NCI-H128 (cell line): ENCODE results near the gene PTPRR.

ENCODE experiments used
- DNase-seq: peaks from one replicate; lab custom pipeline; 2025; ENCODE audit not compliant: unreplicated experiment; lab: John Stamatoyannopoulos, UW

PTPRR gene, protein sequence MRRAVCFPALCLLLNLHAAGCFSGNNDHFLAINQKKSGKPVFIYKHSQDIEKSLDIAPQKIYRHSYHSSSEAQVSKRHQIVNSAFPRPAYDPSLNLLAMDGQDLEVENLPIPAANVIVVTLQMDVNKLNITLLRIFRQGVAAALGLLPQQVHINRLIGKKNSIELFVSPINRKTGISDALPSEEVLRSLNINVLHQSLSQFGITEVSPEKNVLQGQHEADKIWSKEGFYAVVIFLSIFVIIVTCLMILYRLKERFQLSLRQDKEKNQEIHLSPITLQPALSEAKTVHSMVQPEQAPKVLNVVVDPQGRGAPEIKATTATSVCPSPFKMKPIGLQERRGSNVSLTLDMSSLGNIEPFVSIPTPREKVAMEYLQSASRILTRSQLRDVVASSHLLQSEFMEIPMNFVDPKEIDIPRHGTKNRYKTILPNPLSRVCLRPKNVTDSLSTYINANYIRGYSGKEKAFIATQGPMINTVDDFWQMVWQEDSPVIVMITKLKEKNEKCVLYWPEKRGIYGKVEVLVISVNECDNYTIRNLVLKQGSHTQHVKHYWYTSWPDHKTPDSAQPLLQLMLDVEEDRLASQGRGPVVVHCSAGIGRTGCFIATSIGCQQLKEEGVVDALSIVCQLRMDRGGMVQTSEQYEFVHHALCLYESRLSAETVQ

DNA sequence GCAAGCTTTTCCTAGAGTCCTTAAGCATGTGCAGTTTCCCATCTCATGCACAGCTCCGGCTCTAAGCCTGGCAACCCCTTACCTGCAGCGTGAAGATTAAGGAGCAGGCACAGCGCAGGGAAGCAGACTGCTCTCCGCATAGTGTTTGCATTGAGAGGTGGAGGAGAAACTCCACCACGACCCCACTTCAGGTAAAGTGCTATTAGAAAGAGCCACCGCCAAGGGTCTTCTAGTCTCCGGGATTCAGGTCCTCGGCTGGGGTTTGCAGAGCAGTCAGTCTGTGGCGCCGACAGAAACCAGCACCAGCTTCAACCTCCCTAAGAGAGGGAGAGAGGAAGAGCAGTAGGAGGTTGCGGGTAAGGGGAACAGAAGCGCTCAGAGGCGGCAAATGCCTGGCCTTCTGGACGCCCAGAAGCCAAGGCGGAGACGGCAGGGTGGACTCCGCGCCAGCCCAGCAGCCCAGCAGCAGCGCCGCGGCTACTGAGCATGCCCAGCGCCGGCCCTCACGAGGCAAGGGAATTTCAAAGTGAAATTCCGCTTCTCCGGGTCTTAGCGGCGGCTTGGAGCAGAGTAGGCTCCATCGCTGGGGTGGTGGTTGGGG, at the start of gene PTPRR:
PTPRR (minus strand) TSS at position 488 of the 601 bp plus-strand sequence; CDS start at position 140, 348 bp downstream.
- no peak for DNase-seq

DNA sequence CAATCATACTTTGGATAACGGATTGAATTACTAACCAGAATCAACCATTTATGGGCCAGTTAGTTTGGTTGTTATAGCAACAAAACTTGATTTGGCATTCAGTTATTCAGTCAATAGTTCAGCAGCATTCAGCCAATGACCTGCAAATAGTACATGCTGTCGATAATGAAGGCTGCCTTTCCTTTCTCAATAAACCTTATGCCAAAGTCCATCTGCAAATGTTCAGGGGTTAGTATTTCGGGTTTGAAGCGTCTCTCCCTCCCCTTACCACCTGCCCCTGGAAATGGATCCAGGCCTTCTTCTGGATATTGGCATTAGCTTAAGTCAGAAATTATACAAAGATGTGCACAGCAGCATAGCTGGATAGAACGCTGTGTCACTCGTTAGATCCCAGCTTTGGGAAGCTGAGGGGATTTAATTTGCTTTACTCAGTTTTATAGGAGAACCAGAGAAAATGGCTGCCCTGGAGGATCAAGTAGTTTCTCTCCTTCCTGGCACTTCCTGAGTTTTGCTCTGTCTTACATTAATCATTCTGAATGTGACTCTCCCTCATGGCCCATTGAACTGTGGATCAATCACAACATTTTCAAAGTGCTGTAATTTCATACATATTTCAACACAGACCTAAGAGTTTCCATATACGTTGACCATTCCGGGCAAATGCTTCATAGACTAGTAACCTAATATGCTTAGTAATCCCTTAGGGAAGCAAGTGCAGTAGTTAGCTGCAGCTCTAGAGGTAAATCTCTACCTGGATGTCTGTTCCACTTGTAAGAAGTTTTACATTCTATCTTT, 46.7 kb upstream of the PTPRR start:
- no peak for DNase-seq

DNA sequence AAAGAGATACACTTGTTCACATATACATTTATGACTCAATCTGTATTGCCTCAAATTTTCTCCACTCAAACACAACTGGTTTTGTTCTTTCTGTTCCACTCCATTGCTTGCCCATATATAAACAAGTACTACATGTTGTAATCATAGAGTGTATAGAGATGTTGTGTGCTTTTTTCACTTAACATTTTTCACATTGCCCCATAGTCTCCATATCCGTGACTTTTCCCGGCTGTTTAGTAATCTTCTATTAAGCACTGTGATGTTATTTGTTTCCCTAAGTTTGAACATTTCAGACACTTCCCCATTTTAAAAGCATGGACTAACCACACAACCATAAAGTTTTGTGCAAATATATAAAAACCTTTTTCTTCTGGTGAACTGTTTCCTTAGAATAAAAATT, 45.5 kb upstream of the PTPRR start:
- DNase-seq: no peak

DNA sequence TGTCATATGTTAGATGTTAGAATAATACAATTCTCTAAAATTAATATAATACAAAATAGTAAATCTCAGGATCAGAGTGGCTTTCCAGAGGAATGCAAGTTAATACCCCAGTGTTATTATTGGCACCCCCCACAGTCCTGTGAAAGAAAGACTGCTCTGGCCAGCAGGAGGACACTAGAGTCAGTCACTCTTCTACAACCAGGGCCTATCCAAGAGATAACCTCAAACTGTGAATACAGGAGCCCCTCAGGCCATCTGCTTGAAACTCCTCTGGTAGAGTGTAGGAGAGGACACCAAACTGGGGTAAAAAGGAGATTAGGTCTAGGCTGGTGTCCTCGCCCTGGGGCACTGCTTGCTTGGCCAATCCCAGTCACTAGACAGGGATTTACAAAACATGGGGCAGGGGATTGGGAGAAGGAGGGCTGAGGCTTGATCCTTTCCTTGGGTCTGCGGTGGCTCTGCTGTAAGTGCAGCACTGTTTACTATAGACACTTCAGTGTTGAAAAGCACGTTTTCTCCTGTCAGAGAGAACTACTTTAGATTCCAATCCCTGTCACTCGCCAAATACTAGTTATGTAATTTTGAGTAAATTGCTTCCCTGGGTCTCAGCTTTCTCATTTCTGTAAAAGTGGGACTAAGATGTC, 44.5 kb upstream of the PTPRR start:
- no peak for DNase-seq

DNA sequence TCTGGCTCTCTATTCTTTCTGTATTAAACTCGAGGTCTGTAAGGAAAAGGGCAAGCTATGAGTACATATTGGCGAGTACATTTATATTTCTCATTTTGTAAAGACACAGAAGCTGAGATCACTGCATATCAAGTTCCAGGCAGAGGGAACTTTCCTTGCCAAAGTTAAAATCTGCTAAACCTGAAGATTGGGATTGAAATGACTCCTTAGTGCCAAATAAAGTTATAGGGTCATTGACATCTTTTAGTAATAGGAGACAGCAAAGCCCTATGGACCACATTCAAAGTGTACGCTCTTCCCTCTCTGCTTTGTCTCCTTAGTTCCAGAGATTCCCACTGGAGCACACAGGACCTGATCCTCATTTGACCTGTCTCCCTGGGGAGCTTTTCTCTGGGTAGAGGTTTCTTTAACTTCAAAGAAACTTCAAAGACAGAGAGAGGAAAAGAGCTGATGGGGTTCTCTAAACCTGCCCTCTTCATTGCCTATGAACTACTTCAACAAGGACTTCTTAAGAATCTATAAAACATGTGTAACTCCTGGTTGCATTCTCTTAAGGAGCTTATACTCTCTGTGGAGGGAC, 42.6 kb upstream of the PTPRR start:
- DNase-seq: no peak

DNA sequence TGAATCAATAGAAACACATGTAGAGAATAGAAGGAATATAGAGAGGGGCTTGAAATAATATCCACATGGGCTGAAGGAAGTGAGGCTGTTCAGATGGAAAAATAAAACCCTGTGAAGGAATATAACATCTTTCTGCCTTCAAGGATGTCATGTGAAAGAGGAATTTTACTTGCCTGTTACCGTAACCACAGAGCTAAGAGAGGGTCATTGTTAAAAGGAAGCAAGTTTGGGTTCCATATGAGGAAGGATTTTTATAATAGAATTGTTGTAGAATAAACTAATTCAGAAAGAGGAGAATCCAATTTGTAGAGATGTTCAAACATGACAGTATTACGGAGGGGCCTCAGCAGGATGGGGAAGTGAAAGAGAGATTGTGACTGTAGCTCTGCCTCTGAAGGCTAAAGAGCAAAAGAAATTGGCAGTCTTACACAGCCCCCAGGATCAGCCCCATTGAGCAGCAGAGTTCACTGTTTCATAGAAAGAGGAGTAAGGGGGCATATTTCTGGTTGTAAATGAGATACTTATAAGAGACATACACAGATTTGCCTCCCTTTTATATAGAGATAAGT, 41.8 kb upstream of the PTPRR start:
- no peak for DNase-seq

DNA sequence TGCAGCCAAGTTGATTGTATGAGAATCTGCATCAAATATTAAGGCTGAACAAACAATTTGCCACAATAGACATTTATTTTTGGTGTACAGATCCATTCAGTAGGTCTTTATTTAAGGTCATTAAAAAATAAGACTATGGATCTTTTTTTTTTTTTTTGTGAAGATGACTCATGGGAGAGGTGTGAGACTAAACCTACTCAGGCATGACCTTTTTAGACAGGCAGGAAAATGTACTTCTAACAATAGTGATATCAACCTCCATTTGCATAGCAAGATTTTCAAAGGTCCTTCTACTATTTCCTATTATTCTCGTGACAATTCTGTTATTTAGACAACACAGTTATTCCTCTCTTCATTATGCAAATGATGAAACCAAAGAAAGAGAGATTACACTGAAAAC, 39.9 kb upstream of the PTPRR start:
- no peak for DNase-seq

DNA sequence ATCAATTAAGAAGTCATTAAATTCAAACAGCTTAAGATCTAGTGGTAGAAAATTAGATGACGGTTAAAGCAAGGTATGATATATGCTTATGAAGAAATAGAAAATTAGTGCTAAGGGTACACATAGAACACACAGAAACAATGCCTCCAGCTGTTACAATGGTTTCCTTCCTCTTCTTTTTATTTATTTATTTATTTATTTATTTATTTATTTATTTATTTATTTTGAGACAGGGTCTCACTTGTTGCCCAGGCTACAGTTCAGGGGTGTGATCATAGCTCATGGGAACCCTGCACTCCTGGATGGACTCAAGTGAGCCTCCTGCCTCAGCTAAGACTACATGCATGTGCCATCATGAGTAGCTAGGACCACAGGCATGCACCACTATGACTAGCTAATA, 34.9 kb upstream of the PTPRR start:
- DNase-seq: no peak

DNA sequence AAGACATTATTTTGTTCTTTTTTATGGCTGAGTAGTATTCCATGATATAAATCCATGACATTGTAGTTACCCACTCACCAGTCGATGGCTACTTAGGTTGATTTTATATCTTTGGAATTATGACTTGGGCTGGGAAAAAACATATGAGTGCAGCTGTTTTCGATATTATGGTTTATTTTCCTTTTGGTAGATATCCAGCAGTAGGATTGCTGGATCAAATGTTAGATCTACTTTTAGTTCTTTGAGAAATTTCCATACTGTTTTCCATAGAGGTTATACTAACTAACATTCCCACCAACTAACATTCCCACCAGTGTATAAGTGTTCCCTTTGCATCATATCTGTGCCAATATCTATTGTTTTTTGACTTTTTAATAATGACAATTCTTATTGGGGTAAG, 29.9 kb upstream of the PTPRR start:
- no peak for DNase-seq

DNA sequence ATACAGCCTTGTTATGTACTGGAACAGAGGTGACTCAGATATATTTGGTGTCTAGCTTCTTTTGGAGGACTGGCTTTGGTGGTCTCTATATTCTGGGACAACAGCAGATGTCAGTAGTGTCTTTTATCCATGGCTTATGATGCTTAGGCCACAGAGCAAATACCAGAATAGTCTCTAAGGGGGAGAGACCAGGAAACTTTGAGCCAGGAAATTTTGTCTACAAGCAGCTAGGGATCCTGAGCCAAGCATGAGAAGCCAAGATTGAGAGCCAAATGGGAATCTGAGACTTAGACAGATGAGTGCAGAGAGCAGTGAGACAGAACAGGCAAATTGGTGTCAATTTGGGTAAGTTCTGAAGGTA, 28.4 kb upstream of the PTPRR start:
- no peak for DNase-seq

DNA sequence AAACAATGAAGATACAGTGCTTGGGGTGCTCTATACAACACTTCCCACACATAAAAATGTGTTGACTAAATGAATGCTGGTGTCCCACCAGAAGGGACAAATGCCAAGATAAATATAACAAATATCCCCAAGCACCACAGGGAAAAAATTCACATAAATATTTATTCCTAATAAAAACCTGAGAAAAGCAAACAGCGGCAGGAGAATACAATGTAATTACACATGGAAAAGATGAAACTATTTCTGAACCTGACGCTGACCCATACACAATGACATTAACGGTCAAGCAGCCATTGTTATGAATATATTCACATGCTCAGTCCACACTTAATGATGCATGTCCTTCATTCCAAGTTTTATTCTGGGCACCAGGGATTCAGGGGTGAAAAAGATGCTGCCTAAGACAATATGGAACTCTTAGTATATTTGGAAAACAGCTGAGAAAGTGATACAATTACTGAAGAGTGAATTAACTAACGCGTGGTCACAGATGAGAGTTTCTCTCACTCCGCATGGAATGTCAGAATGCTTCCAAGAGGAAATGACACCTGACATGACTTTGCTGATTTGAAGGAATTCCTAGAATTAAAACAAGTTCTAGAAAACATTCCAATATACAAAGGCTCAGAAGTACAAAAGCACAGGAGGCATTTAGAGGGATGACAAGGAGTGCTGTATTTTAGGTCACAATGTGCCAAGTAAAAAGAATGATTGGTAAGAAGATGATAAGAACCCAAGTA, 27.9 kb upstream of the PTPRR start:
- no peak for DNase-seq

DNA sequence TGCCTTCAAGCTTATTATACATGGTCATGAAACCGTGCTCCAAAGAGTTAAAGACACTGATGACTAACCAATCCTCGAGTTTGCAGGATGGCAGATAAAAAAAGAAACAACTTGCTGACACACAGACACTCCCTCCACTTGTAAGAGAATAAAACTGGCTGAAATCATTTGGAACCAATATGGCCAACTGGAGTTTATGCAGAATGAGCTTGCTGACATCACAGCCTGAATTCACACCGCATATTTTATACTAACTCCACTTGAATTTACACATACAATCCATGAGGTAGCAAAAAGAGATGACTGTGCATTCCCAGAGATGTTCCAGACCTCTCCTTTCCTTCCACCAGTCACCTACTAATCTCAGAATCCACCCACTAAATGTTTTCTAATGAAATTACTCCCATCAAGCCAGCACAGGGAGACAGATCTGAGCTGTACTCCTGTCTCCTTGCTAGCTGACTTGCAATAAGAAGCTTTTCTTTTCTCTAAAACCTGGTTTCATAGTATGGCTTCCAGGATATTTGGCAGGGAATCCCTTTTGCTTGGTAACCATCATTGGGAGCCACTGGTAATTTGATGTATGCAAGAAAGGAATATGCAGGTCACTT, 15.8 kb upstream of the PTPRR start:
- DNase-seq: no peak

DNA sequence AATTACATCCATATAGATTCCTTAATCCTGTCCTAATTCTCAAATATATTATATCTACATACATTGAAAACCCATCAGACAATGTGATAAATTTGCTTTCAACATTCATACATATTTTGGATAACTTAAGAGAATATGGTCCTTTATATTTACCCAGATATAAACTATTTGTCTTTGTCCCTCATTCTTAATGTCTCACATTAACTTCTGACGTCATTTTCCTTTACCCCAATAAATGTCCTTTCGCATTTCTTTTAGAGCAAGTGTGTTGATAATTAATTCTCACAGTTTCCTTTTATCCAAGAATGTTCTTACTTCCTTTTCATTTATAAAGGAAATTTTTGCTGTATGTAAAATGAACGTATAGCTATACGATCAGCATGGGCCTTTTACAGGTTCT, 12.6 kb upstream of the PTPRR start:
- DNase-seq: no peak

DNA sequence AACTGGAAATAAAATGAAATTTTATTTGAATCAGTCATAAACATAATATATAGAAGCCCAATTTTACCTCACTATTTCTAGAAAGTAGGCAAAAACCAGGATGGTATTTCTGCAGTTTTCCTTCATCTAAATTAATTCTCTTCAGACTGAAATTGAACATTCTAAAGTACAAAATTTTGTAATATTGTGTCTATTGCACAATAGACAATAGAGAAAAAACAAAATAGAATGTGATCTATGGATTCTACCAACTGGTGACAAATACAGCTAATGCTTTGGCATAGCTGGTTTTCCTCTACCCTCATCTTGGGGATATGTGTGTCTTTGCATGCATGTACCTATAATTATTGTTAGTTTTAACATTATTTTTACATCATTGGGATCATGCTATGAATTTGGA, 8.5 kb upstream of the PTPRR start:
- no peak for DNase-seq

DNA sequence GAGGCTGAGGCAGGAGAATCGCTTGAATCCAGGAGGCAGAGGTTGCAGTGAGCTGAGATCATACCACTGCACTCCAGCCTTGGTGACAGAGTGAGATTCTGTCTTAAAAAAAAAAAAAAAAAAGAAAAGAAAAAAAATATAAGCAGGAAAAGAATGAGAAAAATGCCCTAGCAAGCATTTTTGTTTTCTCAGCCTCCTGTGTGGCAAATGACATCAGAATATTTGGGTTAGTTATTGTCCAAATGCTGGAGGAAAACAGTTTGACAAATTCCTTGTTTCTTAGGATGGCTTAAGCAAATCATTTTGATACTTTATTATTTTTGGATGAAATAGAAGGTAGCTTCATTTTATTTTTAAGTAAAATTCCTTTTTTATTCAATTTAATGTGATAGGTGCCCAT, 7.5 kb upstream of the PTPRR start:
- DNase-seq: no peak

DNA sequence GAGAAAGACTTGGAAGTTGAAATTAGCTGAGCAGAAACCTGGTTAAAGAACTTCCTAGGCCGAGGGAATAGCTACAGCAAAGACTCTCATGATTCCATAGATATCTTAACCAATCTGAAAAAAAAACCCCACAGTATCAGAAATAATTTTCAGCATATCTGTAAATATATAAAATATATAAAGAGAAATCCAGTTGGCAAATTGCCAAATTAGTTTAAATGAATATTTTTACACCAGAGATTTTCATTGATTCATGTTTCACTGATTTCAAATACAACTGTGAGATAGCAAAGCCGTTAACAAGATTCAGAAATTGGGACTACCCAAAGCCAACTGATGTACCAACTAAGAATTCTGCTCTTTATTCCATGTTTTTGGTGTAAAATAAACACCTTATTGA, 6.8 kb upstream of the PTPRR start:
- DNase-seq: no peak

DNA sequence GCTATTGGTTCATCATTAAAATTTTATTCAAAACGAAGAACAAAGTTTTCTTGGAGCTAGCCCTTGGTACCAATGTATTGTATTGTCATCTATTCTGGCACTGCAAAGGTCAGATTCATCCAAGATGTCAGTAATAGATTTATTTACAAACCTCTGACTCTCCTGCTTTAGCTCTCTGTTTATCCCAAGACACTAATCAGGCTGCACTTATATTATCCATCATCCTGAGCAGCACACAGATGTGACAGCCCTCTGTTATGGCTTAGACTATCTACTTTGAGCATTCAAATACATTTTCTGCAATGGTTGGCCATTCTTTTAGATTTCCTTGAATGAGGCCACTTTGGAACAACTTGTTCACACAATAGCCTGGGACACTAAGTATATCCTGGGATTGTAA, 5.0 kb upstream of the PTPRR start:
- DNase-seq: no peak

DNA sequence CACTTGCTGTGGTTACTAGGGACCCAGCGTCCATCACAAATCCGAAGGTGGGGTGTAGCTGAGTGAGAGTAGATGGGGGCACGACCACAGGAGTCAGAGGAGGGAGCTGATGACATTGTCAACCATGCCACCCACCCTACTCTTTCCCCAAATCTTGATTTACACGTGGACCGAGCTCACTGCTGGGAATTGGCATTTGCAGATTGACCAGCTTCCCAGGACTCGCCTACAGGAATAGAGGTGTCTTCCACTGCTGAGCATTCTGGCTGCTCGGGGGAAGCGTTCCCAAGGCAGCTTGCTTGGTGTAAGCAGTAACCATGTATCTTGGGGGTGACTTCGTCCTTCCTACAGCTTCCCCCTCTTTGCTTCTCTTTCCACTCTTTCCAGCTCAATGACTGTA, 353 bp upstream of the PTPRR start:
- DNase-seq: no peak

DNA sequence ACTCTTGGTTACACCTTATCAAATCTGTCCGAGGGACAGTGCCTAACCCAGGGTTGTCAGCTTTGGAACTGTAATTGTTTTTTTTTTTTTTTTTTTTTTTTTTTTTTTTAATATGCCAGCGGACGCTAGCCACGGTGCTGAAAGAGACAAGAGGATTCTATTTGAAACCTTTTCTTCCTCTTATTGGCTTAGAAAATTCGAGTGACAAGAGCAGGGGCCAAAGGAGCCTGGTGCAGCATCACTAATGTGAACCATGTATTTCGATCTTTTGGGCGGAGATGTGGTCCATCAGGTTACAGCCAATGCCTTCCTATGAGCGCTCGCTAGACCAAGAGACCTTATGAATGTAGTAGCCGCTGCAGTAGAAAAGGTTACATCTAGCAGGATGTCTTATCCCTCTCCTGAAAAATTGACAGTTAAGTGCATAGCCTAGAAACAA, 922 bp downstream of the PTPRR start:
- DNase-seq: no peak
